HG03095 (cell line): ENCODE data around the gene SDC1.
"Not testable (repeated sequence)": the region's sequence is repeated elsewhere in the genome, so short reads cannot be mapped to it uniquely, and the experiment has no call there.

ENCODE experiments used
- ATAC-seq: cut with Tn5 transposase; IDR thresholded peaks from one replicate; pipeline ENCODE4 v1.9.1; 2021; ENCODE audit warnings: moderate library complexity; ENCODE audit not compliant: unreplicated experiment

The SDC1 gene, protein sequence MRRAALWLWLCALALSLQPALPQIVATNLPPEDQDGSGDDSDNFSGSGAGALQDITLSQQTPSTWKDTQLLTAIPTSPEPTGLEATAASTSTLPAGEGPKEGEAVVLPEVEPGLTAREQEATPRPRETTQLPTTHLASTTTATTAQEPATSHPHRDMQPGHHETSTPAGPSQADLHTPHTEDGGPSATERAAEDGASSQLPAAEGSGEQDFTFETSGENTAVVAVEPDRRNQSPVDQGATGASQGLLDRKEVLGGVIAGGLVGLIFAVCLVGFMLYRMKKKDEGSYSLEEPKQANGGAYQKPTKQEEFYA

DNA sequence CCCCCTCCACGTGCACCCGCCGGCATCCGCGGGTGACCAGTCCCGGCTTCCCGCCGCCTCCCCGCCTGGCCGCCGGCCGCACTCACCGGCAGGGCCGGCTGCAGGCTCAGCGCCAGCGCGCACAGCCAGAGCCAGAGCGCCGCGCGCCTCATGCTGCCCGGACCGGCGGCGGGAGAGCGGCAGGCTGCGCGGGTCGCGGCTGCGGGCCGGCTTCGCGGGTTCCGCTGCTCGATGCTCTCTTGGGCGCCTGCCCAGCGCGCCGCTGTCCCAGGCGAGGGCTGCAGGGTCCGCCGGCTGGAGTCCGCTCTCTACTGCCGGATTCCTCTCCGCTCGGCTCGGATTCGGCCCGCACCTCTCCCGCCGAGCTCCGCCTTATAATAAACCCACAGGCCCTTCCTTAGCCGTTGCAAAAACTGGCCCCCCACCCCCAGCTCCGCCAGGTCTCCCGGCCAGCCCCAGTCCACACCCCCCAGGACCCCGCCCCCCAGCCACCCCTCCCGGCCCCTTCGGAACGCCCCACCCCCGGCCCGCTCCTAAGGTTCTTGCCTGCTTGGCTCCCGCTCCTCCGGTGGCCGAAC lies at the start of gene SDC1:
Gene SDC1 (minus strand): TSS at position 415 of the 578 bp plus-strand sequence. CDS start 263 bp downstream, at position 152.
- peak; percentile 11 for ATAC-seq

DNA sequence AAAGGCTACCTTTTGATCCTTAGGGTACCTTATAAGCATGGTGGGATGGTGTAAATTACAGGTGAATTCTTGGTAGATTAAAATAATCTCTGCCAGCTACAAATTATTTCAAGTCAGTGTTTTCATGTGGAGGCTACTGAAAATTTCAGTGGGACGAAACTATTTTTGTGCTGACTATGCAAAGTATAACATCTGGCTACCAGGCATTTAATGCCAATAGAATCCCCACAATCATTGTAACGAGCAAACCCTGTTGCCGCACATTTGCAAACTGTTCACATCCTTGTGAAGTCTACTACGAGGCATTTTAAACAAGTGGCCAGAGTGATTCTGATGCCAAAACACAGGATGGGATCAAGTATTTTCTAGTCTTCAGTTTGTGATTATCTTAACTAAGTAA lies 48.1 kb upstream of the SDC1 start:
- ATAC-seq: no peak

DNA sequence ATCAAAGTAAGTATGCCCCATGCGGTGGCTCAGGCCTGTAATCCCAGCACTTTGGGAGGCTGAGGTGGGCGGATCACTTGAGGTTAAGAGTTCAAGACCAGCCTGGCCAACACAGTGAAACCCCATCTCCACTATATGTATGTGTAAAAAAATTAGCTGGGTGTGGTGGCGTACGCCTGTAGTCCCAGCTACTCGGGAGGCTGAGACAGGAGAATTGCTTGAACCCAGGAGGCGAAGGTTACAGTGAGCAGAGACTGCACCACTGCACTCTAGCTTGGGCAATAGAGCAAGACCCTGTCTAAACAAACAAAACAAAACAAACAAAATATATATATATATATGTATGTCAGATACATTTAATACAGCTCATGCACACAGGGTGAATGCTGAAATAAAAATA lies 43.4 kb upstream of the SDC1 start:
- not testable (repeated sequence) for ATAC-seq

DNA sequence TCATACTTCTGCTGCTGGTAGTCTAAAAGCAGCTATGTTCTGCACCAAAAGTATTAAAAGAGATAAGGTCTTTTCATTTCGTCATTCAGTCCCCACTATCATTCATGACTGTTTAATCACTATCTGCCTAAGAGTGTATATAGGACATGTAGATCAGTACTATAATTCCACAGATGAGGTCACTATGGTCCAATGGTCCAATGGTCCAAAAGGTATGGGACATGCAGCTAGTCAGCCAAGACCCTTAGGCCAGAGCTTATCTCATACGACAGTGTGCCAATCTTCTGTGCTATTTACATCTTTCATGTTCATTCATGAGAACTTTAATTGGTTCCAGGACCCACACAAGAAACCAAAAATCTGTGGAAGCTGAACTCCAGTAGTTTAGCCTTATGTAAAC lies 42.6 kb upstream of the SDC1 start:
- no peak for ATAC-seq

DNA sequence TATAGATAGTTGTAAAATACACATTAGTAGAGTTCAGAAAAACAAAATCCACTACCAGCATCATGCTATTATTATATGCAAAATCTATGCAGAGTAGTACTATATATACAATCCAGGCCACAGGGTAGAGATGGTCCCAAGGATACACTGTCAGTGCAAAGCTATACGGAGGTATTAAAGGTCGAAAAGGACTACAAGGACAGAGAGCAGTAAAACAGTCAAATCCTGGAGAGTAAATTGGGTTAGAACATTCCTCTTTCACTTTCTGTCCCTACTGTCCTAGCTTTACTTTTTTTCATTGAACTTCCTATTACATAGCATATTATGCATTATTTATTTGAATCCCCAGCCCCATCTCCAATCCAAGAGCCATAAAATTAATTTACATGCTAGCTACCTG lies 39.7 kb upstream of the SDC1 start:
- ATAC-seq: no peak

DNA sequence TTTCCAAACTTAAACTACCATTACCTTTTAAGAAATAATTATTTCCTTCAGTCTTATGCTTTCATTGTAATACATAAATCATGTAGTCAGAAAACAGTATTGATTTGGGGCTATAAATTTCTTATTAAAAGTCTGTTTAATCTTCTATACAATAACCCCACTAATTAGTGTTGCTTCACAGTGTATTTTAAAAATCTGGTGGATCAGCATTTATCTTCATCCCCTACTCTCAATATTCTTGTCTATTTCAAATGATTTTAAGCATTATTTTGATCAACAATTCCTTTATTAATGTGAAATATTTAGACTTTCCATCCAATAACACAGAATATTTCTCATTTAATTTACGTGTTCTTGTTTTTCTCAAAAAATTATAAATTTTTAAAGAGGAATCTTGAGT lies 32.5 kb upstream of the SDC1 start:
- ATAC-seq: no peak

DNA sequence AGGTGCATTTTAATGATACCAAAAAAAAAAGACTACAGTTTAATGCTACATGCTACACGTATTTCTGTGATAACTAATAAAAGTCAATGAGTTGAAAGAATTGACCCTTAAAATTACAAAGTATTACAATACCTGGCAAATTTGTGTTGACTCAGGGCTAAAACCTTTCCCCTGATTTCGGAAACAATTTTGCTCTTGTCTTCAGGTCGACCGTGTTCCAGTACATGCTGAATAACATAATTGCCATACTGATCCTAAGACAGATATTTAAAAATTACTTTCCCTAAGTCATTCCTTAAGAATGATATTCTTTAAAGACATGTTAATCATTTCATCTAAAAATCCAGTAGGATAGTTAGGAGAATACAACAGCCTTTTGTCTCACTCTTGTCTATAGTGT lies 29.8 kb upstream of the SDC1 start:
- no peak for ATAC-seq

DNA sequence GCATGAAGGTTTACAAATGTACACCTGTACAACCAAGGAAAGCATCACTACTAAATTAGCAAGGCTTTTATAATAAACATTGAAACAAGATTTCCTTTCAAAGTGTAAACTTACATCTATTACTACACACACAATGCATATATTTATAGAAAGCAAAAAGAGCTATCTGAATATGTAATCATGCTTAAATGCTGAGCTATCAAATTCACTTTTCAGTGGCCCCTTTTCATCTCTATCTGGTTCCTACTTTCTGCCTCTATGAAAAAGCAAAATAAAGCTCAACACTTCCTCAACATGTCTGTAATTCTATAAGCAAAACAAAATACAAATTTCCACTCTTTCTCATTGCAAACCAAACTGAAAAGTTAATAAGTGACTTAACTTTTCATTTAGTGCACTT lies 25.5 kb upstream of the SDC1 start:
- ATAC-seq: no peak

DNA sequence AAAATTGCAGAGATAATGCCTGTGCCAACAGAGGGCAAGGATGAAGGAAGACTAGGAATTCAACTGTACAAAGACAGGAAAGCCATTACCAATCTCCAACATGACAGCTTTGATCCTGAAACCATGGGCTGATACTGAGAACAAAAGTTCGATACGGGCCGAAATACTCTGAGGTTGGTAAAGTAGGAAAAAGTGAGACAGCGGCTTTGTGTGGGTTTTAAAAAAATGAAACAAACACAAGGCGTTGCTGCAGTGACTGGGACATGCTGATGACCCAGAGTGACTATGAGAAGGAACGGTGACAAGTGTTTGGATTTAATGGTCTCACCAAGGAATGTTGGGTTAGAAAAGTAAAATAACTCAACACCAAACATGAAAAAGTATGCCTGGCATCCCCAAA lies 24.2 kb upstream of the SDC1 start:
- ATAC-seq: no peak

DNA sequence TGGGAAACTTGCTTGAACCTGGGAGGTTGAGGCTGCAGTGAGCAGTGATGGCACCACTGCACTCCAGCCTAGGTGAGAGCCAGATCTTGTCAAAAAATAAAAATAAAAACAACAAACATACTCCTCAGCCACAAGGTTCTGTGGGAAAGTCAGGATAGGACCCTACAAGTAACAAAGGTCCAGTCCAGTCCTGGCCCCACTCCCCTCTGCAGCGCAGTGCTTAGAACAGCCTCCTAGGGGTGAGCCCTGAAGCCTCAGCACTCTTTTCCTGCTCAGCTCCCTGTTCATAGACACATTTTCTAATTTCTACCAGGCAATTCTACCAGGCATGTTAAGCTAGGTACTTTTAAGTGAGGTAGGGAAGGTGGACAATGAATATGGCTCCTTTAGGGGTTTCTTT lies 22.2 kb upstream of the SDC1 start:
- ATAC-seq: no peak

DNA sequence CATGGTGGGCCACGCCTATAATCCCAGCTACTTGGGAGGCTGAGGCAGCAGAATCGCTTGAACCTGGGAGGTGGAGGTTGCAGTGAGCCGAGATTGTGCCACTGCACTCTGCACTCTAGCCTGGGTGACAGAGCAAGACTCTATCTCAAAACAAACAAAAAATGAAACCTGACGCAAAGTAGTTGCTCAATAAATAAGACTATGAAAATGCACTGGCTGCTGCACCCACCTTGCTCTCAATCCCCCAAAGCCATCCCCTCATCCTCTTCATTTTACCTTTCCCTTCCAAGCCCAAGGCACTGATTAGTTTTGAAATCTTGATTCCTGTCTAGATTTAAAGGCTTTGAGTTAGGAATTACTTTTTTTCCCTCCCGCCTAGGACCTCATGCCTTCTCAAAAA lies 18.7 kb upstream of the SDC1 start:
- not testable (repeated sequence) for ATAC-seq

DNA sequence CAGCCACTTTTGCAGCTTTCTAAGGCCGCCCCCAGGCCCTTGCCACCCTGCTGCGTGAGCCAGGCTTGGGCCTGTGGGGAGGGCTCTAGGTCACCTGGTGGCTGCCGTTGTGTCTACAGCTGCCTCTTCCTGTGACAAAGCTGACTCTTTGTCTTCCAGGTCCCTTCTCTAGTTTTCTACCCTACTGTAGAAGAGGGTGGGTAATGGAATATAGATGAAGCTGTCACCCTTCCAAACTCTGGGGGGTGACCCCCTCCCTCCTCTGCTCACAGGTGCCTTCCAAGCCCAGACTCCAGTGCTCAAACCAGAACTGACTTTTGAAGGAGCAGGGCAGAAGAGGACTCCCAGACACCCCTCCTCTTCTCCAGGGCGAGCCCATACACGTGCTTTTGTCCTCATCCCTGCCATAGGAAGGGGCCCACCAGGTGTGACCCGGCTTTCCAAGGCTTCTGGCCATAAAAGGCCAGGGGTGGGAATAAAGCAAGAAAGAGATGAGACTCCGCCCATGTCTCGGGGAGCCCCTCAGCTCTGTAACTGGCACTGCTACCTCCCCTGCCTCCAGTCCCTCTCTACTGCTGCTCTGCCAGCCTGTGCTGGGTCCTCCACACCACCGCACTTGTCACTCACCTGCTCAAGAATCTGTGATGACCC lies 17.9 kb upstream of the SDC1 start:
- no peak for ATAC-seq

DNA sequence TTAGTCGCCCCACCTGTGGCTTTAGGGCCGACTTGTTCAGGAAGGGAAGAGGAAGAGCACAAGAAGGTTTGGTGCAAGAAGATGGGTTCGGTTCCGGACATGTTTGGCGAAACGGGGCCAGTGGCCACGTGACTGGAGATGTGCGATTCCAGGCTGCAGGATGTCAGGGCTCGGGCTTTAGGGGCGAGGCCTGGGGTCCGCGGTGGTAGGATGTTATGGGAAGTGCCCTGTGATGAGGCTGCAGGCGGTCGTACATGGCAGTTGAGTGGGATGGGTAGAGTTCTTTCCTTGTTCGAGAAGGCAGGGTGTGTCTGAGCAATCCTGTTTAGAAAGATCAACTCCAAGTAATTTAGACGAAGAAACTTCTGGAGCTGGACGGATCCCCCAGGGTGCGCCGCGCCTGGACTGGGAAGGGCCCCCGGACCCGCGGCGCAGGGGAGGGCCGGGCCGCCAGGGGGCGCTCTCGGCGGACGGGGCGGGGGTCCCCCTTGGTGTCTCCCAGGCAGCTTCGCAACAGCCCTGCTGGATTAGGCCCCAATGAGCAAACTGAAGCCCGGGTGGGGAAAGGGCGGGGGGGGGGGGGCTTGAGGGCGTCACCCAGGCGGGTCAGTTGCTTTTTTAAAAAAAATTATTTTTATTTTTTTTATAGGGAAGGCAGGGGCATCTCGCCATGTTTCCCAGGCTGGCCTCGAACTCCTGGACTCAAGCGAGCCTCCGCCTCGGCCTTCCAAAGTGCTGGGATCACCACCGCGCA lies 17.2 kb upstream of the SDC1 start:
- no peak for ATAC-seq

DNA sequence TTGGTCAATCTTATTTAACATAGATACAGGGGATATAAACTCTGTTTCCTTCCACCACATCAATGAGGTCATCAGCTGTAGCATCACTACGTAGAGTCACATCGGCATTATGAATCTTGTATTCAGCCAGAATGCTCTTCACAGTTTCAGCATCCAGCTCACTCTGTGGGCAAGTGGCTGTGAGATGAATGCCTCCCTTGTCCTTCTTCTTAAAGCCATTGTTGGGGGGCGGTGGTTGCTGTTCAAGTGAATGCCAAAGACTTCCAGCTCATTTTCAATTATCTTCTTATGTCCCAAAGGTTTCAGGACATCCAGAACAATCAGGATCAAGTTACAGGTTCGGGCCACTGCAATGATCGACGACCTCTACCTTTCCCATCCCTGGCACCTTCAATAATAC lies 15.4 kb upstream of the SDC1 start:
- not testable (repeated sequence) for ATAC-seq

DNA sequence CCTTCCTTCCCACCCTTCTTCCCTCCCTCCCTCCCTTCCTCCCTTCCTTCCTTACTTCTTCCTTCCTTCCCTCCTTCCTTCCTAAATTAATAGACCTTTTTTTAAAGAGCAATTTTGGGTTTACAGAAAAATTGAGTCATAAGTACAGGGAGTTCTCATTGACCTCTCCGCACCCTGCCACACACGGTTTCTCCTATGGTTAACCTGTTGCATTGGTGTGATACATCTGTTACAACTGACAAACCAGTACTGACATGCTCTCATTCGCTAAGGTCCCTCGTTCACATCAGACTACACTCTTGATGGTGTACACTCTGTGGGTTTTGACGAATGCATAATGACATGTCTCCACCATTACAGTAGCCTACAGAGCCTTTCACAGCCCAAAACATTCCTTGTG lies 11.6 kb upstream of the SDC1 start:
- no peak for ATAC-seq

DNA sequence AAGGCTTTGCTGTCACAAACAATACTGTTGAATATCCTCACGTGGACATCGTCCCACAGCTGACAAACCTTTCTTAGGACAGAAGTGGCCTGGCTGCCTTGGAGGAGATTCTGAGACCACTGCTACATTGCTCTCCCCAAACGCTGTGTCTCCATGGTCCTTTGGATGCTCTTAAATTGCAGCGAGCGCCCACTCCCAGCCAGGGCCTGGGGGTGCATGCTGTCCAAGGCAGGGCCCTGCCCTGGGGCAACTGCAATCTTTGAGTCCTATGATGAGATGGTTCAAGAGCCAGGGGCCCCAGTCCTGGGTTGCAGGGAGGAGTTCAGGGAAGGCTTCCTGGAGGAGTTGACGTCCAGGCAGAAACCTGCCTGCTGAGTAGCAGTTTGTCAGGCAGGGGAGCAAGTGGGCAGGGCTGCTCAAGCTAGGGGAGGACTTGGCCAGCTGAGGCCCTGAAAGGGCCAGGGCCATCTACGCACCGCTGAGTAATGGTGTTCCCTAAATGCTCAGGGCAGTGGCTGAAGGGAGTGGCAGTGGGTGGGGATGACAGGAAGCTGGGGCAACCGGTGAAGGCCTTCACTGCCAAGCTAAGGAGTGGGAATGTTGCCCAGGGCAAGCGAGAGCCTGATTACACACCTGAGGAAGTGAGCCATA lies 10.8 kb upstream of the SDC1 start:
- no peak for ATAC-seq

DNA sequence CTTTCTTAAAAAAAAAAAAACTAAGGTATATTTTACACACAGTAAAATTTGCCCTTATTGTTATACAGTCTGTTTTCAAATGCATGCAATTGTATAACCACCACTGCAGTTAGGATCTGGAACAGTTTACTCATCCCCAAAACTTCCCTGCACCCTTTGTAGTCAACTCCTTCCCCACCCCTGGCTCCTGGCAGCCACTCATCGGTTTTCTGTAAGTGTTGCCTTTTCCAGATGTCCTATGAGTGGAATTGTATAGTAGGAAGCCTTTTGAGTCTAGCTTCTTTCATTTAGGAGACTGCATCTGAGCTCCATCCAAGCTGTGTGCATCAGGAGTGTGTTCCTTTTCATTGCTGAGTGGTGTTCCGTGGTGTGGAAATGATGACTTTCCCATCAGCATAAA lies 9.7 kb upstream of the SDC1 start:
- not testable (repeated sequence) for ATAC-seq

DNA sequence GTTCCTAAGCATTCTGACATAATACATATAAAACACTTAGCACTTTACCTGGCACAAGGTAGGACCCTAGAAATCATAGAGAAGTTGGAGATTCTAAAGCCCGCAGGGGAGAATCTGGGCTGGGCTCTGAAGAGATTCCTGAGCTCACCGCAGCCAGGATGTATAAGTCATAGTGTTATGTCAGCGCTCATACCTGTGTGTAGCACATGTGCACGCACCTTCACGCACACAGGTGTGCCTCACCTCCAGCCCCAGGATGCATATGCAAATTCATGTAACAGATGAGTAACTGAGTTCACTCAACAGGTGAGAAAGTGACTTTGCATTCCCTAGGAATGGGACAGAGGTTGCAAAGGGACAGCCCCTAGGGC lies 7.9 kb upstream of the SDC1 start:
- ATAC-seq: no peak

DNA sequence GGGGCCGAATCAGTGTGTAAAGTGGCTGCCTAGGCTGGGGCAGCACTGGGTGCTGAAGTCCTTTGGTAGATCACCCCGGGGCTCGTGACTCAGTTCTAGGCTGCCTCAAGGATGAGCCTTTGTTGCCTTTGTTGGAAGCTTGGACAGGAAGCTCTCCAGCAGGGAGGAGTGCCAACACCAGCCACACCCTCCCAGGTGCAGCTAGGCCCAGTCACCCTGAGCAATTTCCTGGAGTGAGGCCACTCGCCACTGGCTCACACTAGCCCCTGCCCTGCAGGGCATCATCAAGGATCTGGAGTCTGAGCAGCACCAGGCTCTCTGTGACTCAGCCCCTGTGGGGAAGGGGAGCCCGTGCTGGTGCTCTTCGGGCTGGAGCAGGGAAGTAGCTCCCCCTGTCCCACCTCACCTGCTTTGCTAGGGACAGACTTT lies 6.7 kb upstream of the SDC1 start:
- ATAC-seq: no peak

DNA sequence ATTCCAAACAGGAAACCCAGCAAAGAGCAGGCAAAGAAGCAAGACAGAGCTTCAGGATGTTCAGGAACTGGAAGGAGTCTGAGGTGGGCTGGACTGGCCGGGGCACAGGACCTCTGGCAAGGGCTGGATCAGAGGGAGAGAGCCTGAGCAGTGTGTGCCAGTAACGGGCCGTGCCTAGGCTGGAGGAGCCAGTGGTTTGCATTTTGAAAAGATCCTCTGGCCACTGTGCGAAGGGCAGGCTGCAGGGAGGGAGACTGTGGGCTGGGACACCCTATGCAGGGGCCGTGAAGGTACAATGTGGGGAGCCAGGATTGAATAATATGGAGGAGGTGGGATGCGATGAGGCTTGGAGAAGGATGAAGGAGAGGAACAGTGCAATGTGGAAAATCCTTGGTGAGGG lies 6.2 kb upstream of the SDC1 start:
- ATAC-seq: no peak

DNA sequence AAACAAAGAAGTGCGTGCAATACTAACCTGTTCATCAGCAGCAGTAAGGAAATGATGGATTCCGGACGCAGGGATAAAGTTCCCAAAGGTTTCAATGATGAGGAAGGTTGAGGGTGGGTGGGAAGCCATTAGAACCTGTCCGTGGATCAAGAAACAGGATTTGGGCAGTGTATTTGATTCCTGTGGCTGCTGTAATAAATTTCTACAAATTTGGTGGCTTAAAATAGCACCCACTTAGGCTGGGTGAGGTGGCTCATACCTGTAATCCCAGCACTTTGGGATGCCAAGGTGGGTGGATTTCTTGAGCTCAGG lies 5.1 kb upstream of the SDC1 start:
- no peak for ATAC-seq
